GM08714 (cell line): Measurements from ENCODE around the gene C11orf52.

Source experiments
- H3K4me3 ChIP-seq: fragments of 200-500 bp; sonication (Bioruptor generic); 2 replicates; pipeline ENCODE4 v1.5.1; 2014; ENCODE audit warnings: mild to moderate bottlenecking, low read length, inconsistent platforms
- ZNF274 ChIP-seq: IDR thresholded peaks from 2 replicates; pipeline ENCODE4 v1.6.1; 2012; ENCODE audit warnings: mild to moderate bottlenecking, low read depth, low read length

C11orf52 gene

DNA sequence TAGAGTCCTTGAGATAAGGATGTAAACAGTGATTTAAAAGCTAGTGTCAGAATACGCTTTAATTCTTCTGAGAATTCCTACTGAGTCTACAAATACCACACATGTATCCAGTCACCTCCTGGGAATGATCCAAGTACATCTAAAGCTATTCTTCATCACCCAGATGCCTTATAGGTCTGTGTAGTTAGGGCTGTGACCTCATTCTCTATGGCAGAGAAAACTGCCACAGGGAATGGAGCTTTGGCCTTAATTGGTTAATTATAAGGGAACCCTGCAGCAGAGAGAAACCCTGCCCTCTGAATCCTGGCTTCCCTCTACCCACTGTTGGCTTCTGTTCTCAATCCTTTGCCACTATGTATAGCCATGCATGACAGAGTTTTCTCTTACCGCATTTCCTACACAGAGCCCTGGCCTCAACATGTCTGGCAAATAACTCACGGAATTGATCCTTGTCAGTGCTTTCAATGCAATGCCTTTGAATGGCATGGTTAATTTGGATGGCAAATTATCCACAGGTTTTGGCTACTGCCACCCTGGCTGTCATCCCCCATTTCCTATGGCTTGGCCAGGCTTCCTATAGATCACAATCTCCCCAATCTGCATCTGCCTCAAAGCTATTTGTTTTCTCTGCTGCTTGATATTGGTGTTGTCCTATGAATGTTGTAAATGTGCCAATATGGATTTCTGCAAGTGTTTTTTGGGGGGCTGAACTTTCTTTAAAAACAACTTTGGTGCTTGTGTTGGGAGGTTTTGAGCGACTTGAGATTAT lies 21.3 kb downstream of the C11orf52 start:
- H3K4me3 ChIP-seq: no peak overlapping the region
- TF ChIP-seq ZNF274: no peak

DNA sequence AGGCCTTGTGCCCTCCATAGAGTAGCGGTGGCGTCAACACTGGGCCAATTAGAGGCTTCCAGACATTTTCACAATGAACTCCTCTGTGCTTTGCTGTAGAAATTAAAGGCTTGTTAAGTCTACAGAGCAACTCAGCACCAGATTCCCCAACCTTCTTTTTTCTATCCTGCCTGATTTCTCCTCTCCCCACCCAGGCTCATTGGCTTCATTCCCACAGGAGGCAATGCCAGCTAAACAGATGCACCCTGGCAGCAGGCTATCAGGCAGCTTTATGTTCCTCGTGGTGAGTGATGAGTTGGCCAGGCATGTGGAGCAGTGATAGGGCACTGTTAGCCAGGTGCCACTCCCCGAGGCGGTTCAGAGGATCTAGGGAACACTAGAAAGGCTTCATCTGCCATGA lies 23.2 kb downstream of the C11orf52 start:
- no peak overlapping the region for H3K4me3 ChIP-seq
- TF ChIP-seq ZNF274: no peak

DNA sequence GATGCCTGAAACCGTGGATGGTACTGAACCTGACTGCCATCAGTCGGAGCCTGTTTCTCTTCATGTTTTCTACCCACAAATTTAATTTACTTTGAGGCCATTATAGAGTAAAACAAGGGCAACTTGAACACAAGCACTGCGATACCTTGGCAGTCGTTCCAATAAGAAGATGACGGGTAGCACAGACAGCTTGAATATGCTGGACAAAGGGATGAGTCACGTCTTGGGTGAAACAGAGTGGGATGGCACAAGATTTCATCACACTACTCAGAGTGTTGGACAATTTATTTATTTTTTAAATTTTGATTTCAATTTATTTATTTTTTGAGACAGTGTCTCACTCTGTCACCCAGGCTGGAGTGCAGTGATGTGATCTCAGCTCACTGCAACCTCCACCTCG lies 24.1 kb downstream of the C11orf52 start:
- no peak overlapping the region for H3K4me3 ChIP-seq
- no peak for TF ChIP-seq ZNF274

DNA sequence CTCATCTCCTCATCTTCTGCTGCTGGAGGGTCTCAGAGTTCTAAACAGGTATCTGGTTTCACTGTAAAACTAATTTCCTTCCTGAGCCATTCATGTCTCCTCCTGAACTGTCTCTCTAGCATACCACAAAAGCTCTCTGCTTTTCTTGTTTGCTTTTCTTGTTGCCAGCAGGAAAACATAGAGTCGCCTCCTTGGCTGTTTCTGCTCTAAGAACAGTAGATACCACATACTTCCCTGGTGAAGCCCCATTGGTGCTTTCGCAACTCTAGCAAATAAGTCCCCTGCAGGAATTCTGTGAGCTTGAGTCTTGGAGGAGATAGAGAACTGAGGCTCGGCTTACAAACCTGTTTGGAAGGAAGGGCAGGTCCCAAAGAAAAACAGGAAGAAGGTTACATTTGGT lies 25.4 kb downstream of the C11orf52 start:
- no peak for TF ChIP-seq ZNF274
- no peak overlapping the region for H3K4me3 ChIP-seq

DNA sequence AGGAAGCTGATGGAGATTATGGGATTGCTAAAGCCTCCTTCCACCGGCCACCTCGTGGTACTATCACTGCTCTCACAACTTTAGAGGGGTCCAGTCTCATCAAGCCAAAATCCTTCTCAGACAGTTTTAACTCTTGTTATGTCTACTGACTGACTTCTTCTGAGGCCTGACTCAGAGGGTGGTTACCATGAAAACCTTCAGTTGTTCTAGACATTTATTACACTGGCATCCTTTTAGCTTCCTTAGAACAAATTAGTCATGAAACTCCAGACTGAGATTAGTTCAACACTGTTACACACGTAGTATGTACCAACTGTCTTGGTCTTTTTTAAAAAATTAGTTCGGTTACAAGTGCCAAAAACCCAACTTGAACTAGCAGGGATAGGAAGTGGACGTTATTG lies 25.9 kb downstream of the C11orf52 start:
- H3K4me3 ChIP-seq: no peak overlapping the region
- TF ChIP-seq ZNF274: no peak

DNA sequence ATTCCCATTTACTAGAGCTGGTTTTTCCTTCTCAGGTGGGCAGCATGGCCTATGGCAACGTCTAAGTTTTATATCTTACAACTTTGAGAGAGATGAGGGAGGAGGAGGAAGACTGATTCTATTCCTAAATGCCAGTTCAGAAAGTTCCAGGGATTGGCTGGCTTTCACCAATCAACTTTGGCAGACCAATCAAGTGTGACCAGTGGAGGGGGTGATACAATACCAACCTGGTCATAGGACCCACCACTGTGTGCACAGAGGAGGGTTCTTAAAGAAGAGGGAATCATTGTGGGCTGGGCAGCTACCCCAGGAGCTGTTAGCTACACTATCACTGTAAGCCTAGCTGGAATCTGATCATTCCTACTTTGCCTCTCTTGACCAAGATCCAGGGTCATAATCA lies 26.5 kb downstream of the C11orf52 start:
- no peak overlapping the region for H3K4me3 ChIP-seq
- TF ChIP-seq ZNF274: no peak

DNA sequence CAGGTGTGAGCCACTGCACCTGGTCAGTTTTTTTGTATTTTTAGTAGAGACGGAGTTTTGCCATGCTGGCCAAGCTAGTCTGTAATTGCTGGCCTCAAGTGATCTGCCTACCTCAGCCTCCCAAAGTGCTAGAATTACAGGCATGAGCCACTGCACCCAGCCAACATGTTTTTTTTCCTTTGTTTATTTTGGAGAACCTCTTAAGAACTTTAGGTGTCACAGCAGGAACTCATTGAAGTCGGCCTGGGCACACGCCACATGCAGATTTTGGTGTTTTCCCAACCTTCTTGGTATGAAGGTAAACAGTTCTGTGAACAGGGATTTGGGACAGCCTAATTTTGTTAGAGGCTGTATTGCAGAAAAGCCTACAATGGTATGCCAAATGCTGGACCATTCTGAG lies 27.8 kb downstream of the C11orf52 start:
- TF ChIP-seq ZNF274: no peak
- H3K4me3 ChIP-seq: no peak overlapping the region

DNA sequence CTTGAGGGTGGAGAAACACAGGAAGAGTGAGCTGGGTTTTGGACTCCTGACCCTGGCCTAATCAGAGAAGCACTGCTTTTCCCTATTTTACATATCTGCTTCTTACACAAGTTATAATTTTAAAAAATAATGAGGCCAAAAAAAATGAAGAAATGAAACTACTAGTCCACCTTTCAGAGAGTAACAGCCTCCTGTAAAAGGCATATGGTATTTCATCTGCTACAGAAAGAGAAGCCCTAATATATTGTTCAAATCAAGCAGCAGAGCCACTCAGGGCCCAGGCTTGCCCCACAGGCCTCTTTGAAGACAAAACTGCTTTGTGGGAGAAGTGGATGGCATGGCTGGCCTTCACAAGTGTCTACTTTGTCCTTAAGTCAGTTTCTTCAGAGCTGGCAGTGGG lies 28.4 kb downstream of the C11orf52 start:
- no peak overlapping the region for H3K4me3 ChIP-seq
- no peak for TF ChIP-seq ZNF274

DNA sequence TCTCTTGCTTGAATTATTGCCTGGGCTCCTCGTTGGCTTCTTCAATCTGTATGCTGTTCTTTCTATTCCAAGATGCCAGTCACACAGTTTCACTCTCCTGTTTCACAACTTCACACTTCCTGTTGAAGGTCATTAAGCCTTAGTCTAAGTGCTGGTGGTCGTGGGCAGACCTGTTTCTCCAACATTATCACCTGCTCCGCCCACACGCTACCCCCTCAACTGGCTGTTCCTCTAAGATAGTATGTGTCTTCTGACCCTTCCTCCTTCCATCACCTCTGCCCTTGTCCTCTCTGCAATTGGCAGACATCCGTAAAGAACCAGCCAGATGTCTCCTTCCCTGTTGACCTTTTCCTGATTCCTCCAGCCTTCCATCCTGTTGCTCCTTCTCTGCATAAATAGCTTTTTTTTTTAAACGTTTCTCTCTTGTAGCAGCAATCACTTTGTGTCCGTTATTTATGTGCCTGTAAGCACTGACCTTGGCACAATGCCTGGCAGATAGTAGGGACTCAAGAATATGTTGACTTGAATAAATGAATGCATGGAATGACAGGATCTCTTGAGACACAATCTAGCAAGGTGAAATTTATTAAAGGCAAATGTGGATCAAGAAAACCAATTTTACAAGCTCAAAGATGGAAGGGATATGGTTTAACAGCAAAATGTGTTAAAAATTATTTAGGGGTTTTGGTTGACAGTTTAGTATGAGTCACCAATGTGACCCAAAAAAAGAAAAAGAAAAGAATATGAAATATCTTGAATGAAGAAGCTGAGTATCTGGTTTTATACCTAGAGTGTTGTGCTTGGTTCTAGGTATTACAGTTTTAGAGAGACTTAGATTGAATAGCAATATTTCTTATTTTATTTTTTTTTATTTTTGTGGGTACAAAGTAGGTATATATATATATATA lies 31.1 kb downstream of the C11orf52 start:
- H3K4me3 ChIP-seq: no peak overlapping the region
- no peak for TF ChIP-seq ZNF274

DNA sequence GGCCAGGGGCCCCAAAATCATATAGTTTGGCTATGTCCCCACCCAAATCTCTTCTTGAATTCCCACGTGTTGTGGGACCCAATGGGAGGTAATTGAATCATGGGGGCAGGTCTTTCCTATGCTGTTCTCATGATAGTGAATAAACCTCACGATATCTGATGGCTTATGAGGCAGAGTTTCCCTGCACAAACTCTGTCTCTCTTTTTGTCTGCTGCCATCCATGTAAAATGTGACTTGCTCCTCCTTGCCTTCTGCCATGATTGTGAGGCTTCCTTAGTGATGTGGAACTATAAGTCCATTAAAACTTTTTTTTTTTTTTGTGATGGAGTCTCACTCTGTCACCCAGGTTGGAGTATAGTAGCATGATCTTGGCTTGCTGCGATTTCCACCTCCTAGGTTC lies 32.9 kb downstream of the C11orf52 start:
- TF ChIP-seq ZNF274: no peak
- H3K4me3 ChIP-seq: no peak overlapping the region

DNA sequence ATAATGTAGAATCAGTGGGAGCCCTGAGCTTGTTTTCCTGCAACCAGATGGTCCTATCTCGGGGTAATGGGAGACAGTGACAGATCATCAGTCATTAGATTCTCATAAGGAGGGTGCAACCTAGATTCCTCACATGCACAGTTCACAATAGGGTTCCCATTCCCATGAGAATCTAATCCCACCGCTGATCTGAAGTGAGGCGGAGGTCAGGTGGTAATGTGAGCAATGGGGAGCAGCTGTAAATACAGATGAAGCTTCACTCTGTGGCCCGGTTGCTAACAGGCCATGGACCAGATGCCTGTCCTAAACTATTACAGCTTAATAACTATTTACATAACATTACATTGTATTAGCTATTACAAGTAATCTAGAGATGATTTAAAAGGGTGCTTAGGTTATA lies 35.4 kb downstream of the C11orf52 start:
- no peak overlapping the region for H3K4me3 ChIP-seq
- no peak for TF ChIP-seq ZNF274

DNA sequence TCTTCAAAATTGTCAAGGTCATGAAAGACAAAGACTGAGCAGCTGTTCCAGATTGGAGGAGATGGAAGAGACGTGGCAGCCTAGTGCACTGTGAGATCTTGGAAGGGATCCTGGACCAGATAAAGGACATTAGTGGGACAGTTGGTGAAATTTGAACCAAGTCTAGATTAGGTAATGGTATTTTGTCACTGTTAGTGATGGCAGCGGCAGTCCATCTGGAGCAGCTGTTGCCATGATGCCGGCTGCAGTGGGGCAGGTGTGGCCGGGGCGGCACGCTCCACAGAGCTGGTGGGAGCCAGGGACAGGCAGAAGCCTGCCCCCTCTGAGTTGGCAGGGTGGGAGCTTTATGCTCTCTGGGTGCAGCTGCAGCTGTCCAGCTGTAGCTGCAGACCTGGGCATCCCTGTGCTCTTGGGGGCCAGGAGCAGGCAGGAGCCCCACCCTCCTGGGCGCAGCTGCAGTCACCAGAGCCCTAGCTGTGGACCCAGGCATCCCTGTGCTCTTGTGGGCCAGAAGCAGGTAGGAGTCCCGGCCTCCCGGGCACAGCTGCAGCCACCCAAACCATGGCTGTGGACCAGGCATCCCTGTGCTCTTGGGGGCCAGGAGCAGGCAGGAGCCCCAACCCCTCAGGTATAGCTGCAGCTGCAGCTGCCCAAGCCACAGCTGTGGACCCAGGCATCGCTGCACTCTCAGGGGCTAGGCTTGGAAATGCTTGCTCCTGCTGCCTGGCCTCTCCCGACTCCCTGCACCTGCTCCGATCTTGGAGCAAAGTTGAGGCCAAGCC lies 39.1 kb downstream of the C11orf52 start:
- H3K4me3 ChIP-seq: no peak overlapping the region

DNA sequence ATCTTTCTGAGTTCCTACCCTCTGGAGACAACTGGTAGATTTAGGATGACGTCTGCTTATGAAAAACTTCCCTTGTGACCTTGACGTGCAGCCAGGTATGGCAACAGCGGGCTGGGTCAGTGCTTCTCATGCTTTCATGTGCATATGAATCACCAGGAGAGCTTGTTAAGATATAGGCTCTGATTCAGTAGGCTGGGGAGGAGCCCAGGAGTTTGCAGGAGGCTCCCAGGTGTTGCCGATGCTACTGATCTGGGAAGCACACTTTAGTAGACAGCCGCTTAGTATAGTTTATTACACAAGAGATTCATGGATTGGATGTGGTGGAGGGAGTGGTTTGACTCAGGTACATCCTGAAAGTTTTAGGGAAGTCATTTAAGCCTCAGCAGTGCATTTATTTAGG lies 42.2 kb downstream of the C11orf52 start:
- TF ChIP-seq ZNF274: no peak

More for the DNA sequence above, 39.1 kb downstream of the C11orf52 start:
- TF ChIP-seq ZNF274: no peak

More for the DNA sequence above, 42.2 kb downstream of the C11orf52 start:
- H3K4me3 ChIP-seq: no peak overlapping the region
